Liver (tissue), 9 donors: ENCODE results near the gene MSI1. TPM values are rescaled to one million over a fixed set of nuclear protein-coding genes. Genes with fewer than 3 reads are reported as not detected.

Source experiments
- DNase-seq: peaks from one replicate; pipeline ENCODE4 v3.0.0-alpha.2; 2017; ENCODE audit warnings: low spot score
- H3K27ac ChIP-seq, 2 donors: one replicate each; pipeline ENCODE4 v1.7.0; 2013; ENCODE audit warnings: inconsistent platforms in 2 of 2, low read length in 2 of 2, control low read depth in 1 of 2, low read depth in 1 of 2, mild to moderate bottlenecking in 1 of 2
- H3K27me3 ChIP-seq, 4 donors: one replicate each; pipeline versions ENCODE4 v1.6.1 to v1.7.0; 2013; ENCODE audit warnings: low read length in 3 of 4, inconsistent platforms in 1 of 4, mild to moderate bottlenecking in 1 of 4, moderate library complexity in 1 of 4; ENCODE audit not compliant: control insufficient read depth in 4 of 4, insufficient read depth in 4 of 4
- H3K36me3 ChIP-seq, 4 donors: one replicate each; pipeline versions ENCODE4 v1.6.1 to v1.7.0; 2013; ENCODE audit warnings: low read length in 3 of 4, mild to moderate bottlenecking in 3 of 4, low read depth in 1 of 4, moderate library complexity in 1 of 4; ENCODE audit not compliant: control insufficient read depth in 4 of 4, insufficient read depth in 3 of 4
- H3K4me1 ChIP-seq, 4 donors: one replicate each; pipeline versions ENCODE4 v1.6.1 to v1.7.0; 2013; ENCODE audit warnings: low read length in 3 of 4, mild to moderate bottlenecking in 3 of 4, moderate library complexity in 1 of 4; ENCODE audit not compliant: control insufficient read depth in 4 of 4, insufficient read depth in 4 of 4
- H3K4me3 ChIP-seq, 3 donors: one replicate each; pipeline versions ENCODE4 v1.6.1 to v1.7.0; 2013; ENCODE audit warnings: low read length in 3 of 3, control low read depth in 1 of 3, low read depth in 1 of 3, mild to moderate bottlenecking in 1 of 3
- H3K9ac ChIP-seq, 2 donors: one replicate each; pipeline ENCODE4 v1.7.0; 2013; ENCODE audit warnings: low read length in 2 of 2, mild to moderate bottlenecking in 2 of 2, moderate library complexity in 2 of 2, control low read depth in 1 of 2, low read depth in 1 of 2
- H3K9me3 ChIP-seq, 4 donors: one replicate each; pipeline versions ENCODE4 v1.6.1 to v1.7.0; 2013; ENCODE audit warnings: low read length in 3 of 4; ENCODE audit not compliant: control insufficient read depth in 4 of 4
- ATF3 ChIP-seq: IDR thresholded peaks from 2 replicates; pipeline ENCODE4 v1.6.1; 2016; ENCODE audit warnings: antibody characterized with exemption
- CTCF ChIP-seq: fragments of 150-350 bp; IDR thresholded peaks from 2 replicates; pipeline ENCODE4 v1.5.1; 2017; ENCODE audit warnings: improper control_type of control experiment, low read depth, low read length; ENCODE audit not compliant: missing input control
- EGR1 ChIP-seq, 2 donors: IDR thresholded peaks; 2 replicates each; pipeline ENCODE4 v1.6.1; 2016 to 2018; ENCODE audit warnings: antibody characterized with exemption in 2 of 2, low read depth in 2 of 2
- FOXA1 ChIP-seq: IDR thresholded peaks from 2 replicates; pipeline ENCODE4 v1.6.1; 2016; ENCODE audit warnings: antibody characterized with exemption
- FOXA2 ChIP-seq: IDR thresholded peaks from 2 replicates; pipeline ENCODE4 v1.6.1; 2016; ENCODE audit warnings: antibody characterized with exemption
- GABPA ChIP-seq, 2 donors: IDR thresholded peaks in 1 of 2; conservative IDR thresholded peaks in 1 of 2; 2 replicates each; pipeline ENCODE4 v1.6.1; 2016; ENCODE audit warnings: antibody characterized with exemption in 2 of 2, mild to moderate bottlenecking in 1 of 2, moderate library complexity in 1 of 2
- HNF4A ChIP-seq, 2 donors: conservative IDR thresholded peaks; 2 replicates each; pipeline ENCODE4 v1.6.1; 2016; ENCODE audit warnings: antibody characterized with exemption in 2 of 2, mild to moderate bottlenecking in 2 of 2
- HNF4G ChIP-seq: IDR thresholded peaks from 2 replicates; pipeline ENCODE4 v1.6.1; 2016; ENCODE audit warnings: antibody characterized with exemption
- JUND ChIP-seq, 2 donors: IDR thresholded peaks; 2 replicates each; pipeline ENCODE4 v1.6.1; 2016; ENCODE audit warnings: antibody characterized with exemption in 2 of 2
- NR2F2 ChIP-seq: IDR thresholded peaks from 2 replicates; pipeline ENCODE4 v1.6.1; 2016; ENCODE audit warnings: antibody characterized with exemption
- RAD21 ChIP-seq, 2 donors: IDR thresholded peaks; 2 replicates each; pipeline ENCODE4 v1.6.1; 2016; ENCODE audit warnings: antibody characterized with exemption in 2 of 2, mild to moderate bottlenecking in 2 of 2
- RXRA ChIP-seq, 2 donors: IDR thresholded peaks; 2 replicates each; pipeline ENCODE4 v1.6.1; 2017 to 2018; ENCODE audit warnings: antibody characterized with exemption in 2 of 2, mild to moderate bottlenecking in 1 of 2
- SP1 ChIP-seq: IDR thresholded peaks from 2 replicates; pipeline ENCODE4 v1.6.1; 2018; ENCODE audit warnings: antibody characterized with exemption, mild to moderate bottlenecking
- TAF1 ChIP-seq: conservative IDR thresholded peaks from 2 replicates; pipeline ENCODE4 v1.6.1; 2016; ENCODE audit warnings: antibody characterized with exemption, mild to moderate bottlenecking
- YY1 ChIP-seq: IDR thresholded peaks from 2 replicates; pipeline ENCODE4 v1.6.1; 2016; ENCODE audit warnings: antibody characterized with exemption, mild to moderate bottlenecking
- ZBTB33 ChIP-seq: IDR thresholded peaks from 2 replicates; pipeline ENCODE4 v1.6.1; 2016; ENCODE audit warnings: antibody characterized with exemption
- WGBS: extraction: QIAGEN DNeasy Blood & Tissue Kit; methylation state at CpG from one replicate; pipeline ENCODE4 v1.1.7; 2013; 5-methylcytosine and 5-hydroxymethylcytosine counted together
- polyA plus RNA-seq, 2 donors: library from polyadenylated mRNA; stranded (reverse) in 1 of 2; unstranded in 1 of 2; fragments of 200-250 nt in 1 of 2; fragments of >200 nt in 1 of 2; fragmentation: Nextera tagmentation in 1 of 2; extraction: Ambion mirVana in 1 of 2; gene quantifications; one replicate each; pipeline versions ENCODE4 v1.2.1 to v1.2.3, GENCODE V29; 2013 to 2015
- total RNA-seq, 2 donors: library from RNA; depleted of rRNA; stranded (reverse); fragments of >200 nt; gene quantifications; one replicate each; pipeline ENCODE4 v1.2.3, GENCODE V29; 2014
- TF ChIP-seq, protein P1 (sequence below): IDR thresholded peaks from 2 replicates; pipeline ENCODE4 v1.6.1; 2016; ENCODE audit warnings: antibody characterized with exemption
- TF ChIP-seq, protein P2 (sequence below): IDR thresholded peaks from 2 replicates; pipeline ENCODE4 v1.6.1; 2016; ENCODE audit warnings: antibody characterized with exemption, mild to moderate bottlenecking
- donor health status: healthy.
- donor health status: healthy.
- donor health status: healthy.
- donor health status: healthy.
- donor health status: healthy.

The MSI1 gene
- total RNA-seq (1 to 10 TPM in 1 of 2 donors, not detected in 1; 1.2 TPM), polyA plus RNA-seq (under 1 TPM in 1 of 2 donors, not detected in 1; 0.13 TPM)

- Histone ChIP-seq H3K27ac (no peak within 1 kb of the TSS), H3K9me3 (no peaks in the 10 kb centered on the region), H3K9ac (no peak within 1 kb of the TSS), H3K4me3 (peak within 1 kb of the TSS in 2 of 3 donors; percentile 13 to 60), H3K27me3 (peaks cover 0 to 8% (median 3%) of the 10 kb centered on the region in 4 donors), H3K4me1 (peaks cover 0 to 20% (median 10%) of the 10 kb centered on the region in 4 donors), H3K36me3 (no peaks in the 10 kb centered on the region)
- DNase-seq = no peak
- 2% methylated on average over 119 of the region's 119 CpGs for WGBS
- TF ChIP-seq GABPA (IDR thresholded peaks at IDR 0.05 in 1 of 2, conservative IDR thresholded peaks at IDR 0.05 in 1 of 2) (no peak), FOXA2 (no peak), YY1 (no peak), RXRA (IDR thresholded peaks at IDR 0.05) (no peak), HNF4A (conservative IDR thresholded peaks at IDR 0.05) (no peak), EGR1 (IDR thresholded peaks at IDR 0.05; ENCODE audit: low read depth in 2 of 2) (no peak), CTCF (no peak), JUND (IDR thresholded peaks at IDR 0.05) (no peak), RAD21 (IDR thresholded peaks at IDR 0.05) (no peak), TAF1 (no peak), HNF4G (no peak)
- TF ChIP-seq, protein P1, sequence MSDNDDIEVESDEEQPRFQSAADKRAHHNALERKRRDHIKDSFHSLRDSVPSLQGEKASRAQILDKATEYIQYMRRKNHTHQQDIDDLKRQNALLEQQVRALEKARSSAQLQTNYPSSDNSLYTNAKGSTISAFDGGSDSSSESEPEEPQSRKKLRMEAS = no peak
Observed at GRCh38 chr12:120368789-120369602, at the start of gene MSI1. Gene MSI1, minus strand, starts transcription at chr12:120369164. Its CDS starts 73 bp downstream, at chr12:120369091.

DNA sequence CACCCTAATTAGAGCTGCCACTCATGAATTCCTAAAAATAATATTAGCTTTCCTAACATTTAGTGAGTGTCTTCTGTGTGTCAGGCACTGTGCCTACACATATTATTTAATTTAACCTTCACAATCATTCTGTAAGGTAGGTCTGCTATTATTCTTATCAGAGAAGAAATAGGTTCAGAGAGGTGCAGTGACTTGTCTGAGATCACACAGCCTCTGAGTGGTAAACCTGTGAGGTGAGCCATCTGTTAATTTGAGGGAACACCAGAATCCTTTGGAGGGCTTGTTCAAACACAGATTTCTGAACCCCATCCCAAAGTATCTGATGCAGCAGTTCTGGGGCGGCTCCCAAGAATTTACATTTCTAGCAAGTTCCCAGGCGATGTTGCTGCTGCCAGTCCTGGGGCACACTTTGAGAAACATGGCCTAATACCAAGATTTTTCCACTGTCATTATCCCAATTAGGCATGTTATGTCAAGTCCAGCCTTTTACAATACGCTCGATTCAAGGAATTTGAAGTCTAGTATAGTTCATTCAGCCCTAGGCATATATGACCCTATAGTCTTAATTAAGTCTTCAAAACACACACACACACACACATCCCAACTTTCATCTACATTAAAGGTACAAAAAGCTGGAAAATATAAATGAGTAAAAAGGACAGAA, 49.1 kb upstream of the MSI1 start:
- no peak for TF ChIP-seq ZBTB33
- TF ChIP-seq RXRA (IDR thresholded peaks at IDR 0.05) = no peak
- TF ChIP-seq GABPA (IDR thresholded peaks at IDR 0.05 in 1 of 2, conservative IDR thresholded peaks at IDR 0.05 in 1 of 2) = no peak
- TF ChIP-seq FOXA2 = no peak
- no peak for TF ChIP-seq CTCF
- no peak for TF ChIP-seq FOXA1
- no peak for TF ChIP-seq JUND (IDR thresholded peaks at IDR 0.05)
- no peak for TF ChIP-seq EGR1 (IDR thresholded peaks at IDR 0.05; ENCODE audit: low read depth in 2 of 2)
- no peak for TF ChIP-seq NR2F2
- no peak for TF ChIP-seq ATF3
- TF ChIP-seq SP1 = no peak
- no peak for TF ChIP-seq TAF1
- TF ChIP-seq HNF4G = no peak
- TF ChIP-seq, protein P2, sequence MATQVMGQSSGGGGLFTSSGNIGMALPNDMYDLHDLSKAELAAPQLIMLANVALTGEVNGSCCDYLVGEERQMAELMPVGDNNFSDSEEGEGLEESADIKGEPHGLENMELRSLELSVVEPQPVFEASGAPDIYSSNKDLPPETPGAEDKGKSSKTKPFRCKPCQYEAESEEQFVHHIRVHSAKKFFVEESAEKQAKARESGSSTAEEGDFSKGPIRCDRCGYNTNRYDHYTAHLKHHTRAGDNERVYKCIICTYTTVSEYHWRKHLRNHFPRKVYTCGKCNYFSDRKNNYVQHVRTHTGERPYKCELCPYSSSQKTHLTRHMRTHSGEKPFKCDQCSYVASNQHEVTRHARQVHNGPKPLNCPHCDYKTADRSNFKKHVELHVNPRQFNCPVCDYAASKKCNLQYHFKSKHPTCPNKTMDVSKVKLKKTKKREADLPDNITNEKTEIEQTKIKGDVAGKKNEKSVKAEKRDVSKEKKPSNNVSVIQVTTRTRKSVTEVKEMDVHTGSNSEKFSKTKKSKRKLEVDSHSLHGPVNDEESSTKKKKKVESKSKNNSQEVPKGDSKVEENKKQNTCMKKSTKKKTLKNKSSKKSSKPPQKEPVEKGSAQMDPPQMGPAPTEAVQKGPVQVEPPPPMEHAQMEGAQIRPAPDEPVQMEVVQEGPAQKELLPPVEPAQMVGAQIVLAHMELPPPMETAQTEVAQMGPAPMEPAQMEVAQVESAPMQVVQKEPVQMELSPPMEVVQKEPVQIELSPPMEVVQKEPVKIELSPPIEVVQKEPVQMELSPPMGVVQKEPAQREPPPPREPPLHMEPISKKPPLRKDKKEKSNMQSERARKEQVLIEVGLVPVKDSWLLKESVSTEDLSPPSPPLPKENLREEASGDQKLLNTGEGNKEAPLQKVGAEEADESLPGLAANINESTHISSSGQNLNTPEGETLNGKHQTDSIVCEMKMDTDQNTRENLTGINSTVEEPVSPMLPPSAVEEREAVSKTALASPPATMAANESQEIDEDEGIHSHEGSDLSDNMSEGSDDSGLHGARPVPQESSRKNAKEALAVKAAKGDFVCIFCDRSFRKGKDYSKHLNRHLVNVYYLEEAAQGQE = no peak
- no peak for TF ChIP-seq YY1
- TF ChIP-seq, protein P1 = no peak
- TF ChIP-seq RAD21 (IDR thresholded peaks at IDR 0.05) = no peak
- no peak for TF ChIP-seq HNF4A (conservative IDR thresholded peaks at IDR 0.05)
- WGBS = 94% methylated on average over 4 of the region's 4 CpGs
- no peaks in the 10 kb centered on the region for H3K4me1 ChIP-seq
- H3K4me3 ChIP-seq = no peak overlapping the region
- H3K27me3 ChIP-seq = no peaks in the 10 kb centered on the region
- no peaks in the 10 kb centered on the region for H3K36me3 ChIP-seq
- no peak for DNase-seq
- no peak overlapping the region for H3K9ac ChIP-seq
- no peak overlapping the region for H3K27ac ChIP-seq
- no peaks in the 10 kb centered on the region for H3K9me3 ChIP-seq
